GM12892 (cell line): ENCODE data around the gene INS.

Source experiments
- POLR2A ChIP-seq: IDR thresholded peaks from 2 replicates; pipeline ENCODE4 v1.6.1; 2011; ENCODE audit warnings: low read depth, low read length, control low read depth
- TAF1 ChIP-seq: IDR thresholded peaks from 2 replicates; pipeline ENCODE4 v1.6.1; 2011; ENCODE audit warnings: low read depth, mild to moderate bottlenecking, control low read depth, low read length, borderline replicate concordance

- no peak for TF ChIP-seq POLR2A
- TF ChIP-seq TAF1: no peak
Observed at GRCh38 chr11:2200536-2200935, 39.5 kb upstream of the INS start.
